HG02970 (cell line): Measurements from ENCODE around the gene USP46.
A peak's percentile ranks its signal among the peaks of the same experiment; 100 is the strongest.

ENCODE experiments used
- ATAC-seq: cut with Tn5 transposase; IDR thresholded peaks from one replicate; pipeline ENCODE4 v1.9.1; 2021; ENCODE audit warnings: mild to moderate bottlenecking, moderate library complexity, moderate number of reproducible peaks; ENCODE audit not compliant: unreplicated experiment, low FRiP score

The USP46 gene

DNA sequence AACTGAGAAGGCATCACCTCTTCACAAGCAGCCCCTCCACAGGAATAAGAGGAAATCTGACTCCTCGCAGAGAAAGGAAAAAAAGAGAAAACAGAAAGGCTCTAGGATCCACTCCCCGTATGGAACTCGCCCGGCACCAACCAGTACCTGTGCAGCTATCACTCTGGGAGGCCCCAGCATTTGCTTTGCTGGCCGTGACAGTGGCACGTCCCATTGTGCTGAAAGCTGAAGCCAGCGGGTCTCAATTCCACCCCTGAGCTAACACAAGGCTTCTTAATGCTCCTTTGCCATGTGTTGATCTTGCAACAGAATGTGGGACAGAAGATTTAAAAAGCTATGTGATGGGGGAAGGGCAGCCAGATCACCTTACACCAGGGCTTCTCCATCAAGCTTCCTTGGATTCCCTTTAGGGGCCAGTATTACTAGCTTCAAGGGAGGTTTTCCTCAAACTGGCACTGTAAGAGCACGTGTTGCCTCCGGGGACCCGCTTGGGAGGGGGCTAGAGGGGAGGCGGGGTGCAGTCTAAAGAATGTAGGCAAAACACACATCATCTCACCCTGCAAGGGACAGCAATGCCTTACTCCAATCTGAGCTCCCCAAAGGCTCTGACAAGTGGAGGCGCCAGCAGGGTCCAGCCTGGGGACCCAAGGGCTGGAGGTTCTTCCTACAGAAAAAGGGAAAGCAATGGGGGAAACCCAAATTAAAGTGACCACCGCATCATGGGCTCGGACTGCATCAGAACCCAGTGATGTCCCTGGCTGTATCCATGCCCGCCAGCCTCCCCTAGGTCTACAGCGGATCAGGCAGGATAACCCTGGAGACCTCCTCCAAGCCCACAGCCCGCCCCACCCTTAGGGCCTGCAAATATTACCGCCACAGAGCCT, 1.2 kb downstream of the USP46 start:
- no peak for ATAC-seq

DNA sequence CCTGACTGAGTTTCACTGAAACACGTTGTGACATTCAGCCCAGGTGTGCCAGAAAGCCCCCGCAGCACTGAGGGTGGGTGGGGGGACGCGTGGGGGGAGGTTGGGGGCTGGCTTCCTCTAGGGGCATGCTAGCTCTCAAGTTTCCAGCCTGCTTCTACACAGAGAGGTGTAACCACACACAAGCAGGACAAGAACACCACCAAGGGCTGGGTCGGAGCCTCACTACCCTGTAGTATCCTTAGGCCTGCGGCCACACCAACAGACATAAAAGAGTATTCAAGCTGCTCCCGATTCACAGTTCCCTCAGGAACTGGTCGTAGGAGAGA, 1.8 kb downstream of the USP46 start:
- ATAC-seq: no peak

DNA sequence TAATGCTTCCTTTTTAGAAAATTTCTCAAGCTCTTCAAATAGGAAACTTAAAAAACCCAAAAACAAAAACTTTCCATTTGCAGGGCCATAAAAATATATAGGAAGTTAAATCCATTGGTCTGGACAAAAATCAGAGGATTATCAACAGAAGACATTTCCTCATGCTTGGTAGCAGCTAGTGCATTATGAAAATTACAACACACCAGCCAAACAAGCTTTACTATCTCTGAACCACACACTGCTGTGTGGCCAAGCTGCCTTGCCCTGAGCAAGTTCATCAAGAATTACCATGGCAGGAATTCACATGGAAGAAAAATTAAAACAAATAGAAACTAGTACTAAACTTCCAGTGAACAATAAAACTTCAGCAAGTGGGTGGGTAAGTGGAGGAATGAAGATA, 3.6 kb downstream of the USP46 start:
- no peak for ATAC-seq

- ATAC-seq: no peak
Measured at GRCh38 chr4:52651996-52652672, 7.0 kb downstream of the USP46 start.

DNA sequence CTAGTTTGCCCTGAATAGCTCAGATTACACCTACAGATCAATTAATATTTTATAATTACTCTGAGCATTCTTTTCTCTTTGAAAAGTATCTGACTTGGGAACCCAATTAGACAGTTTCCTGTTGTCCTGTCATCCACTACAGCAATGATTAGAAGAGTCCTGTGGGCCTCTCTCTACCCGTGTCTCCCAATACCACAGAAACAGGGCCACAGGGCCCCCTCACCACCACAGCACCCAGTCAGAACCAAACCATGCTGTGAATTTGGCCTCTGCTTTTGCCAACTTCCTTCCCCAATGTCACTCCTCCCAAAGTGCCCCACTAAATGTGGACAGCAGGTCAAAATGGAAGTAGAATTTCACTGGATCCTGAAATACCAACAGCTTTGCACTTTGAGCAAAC, 10.3 kb downstream of the USP46 start:
- no peak for ATAC-seq

DNA sequence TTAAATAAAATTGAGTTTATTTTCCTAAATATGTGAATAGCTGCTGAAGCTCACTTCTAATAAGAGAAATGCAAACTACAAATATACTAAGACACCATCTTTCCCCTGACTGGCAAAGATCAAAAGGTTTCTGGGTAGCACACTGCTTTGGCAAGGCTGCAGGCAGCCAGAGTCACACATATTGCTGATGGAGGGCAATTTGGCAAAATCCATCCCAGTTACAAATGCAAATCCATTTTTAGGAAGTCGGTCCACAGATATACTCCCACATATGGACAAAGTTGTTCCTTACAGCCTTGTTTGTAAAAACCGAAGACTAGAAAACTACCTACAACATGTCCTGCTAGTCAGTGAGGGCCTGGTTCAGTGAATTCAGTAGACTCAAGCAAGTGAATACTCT, 12.4 kb downstream of the USP46 start:
- no peak for ATAC-seq

- no peak for ATAC-seq
Measured at GRCh38 chr4:52646096-52646495, 13.0 kb downstream of the USP46 start.

DNA sequence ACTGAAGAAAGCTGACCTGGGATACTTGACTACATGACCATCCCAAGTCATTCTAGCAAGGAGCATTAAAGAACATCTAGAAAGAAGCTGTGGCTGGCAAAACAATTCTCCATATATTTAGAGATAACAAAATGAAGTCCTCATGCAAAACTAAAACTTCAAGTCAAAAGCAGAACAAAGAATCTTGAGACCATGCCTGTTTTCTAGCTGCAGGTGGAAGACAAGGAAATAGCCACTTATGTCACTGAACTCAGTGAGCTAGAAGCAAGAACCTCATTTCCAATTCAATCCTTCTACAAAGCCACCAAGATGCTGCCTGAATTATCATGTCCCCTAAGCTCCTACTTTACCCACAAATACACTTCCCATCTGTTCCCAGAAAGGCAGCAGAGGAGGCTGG, 13.8 kb downstream of the USP46 start:
- no peak for ATAC-seq

GRCh38 chr4:52643785-52644244, 15.3 kb downstream of the USP46 start:
- peak; percentile 44 for ATAC-seq

DNA sequence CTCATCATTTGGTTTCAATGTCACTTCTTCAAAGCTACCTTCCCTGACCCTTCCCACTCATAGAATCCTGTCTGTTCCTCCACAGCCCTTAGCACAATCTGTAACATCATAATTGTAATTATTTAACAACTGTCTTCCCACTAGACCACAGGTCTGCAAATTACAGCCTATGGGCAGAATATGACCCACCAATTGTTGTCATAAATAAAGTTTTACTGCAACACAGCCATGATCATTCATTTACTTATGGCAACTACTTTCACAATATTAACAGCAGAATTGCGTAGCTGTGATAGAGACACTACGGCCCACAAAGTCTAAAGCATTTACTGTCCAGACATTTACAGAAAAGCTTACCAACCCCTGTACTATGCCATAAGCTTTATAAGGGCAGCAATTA, 15.9 kb downstream of the USP46 start:
- ATAC-seq: no peak

DNA sequence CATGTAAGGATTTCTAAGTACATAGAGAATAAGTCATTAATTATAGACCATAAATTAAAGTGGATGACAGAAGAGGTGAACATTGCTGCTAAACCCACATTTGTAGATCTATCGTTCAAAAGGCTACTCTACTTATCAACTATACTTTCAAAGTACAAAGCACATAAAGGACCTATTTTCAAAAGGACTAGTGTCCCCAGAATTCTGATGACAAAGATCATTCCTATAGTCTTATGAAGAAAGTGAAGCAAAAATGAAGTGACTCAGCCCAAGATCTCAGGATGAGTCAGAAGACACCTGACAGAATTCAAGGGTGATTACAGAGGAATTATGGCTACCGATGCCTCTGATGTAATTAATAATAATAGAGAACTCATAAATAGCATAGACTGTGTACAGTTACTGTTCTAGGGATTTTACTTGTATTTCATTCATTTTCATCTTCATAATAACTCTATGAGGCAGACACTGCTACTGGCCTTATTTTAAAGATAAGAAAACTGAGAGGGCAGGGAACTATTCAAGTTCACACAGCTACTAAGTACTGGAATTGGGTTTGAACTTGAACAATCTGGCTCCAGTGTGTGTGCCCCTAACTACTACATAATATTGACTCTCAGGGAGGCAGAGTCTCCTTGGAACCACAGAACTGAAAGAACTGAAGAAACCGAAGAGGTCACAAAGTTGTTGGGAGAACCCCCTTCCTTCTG, 17.1 kb downstream of the USP46 start:
- ATAC-seq: peak; percentile 55

GRCh38 chr4:52640808-52641565, 18.1 kb downstream of the USP46 start:
- ATAC-seq: no peak

DNA sequence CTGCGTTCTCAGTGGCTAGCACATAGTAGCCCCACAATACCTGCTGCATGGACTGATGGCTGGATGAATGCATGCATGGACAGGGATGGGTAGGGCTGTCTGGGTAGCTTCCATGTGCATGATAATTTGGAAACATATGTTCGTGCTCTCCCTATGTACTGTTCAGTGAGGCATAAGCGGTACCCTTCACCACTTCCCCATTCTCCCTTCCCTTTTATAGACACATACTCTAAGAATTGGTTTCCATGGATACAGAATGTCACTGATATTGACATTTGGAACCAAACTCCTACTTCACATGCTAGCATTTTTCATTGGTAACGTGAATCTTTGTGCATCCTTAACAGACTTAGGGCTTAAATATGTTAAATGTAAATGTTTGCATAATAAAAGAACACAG, 20.4 kb downstream of the USP46 start:
- ATAC-seq: no peak

- no peak for ATAC-seq
Measured at GRCh38 chr4:52637116-52637515, 22.0 kb downstream of the USP46 start.

DNA sequence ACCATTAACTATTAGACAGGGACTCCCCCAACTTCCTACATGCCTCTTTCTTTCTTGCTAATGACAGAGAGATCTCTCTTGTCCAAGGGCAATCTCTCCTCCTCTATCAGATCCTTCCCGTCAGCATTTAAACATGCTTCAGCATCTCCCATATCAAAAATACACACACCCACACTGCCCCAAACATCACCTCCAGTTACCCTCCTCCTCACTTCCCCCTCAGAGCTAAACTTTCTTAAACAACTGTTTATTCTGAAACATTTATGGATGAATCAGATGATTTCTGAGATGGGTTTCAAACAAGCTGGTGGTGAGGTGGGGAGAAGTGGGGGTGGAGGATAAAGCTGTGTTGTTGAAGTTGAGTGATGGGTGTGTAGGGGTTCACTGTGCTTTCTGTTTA, 23.5 kb downstream of the USP46 start:
- ATAC-seq: no peak

- ATAC-seq: no peak
Measured at GRCh38 chr4:52635130-52635529, 24.0 kb downstream of the USP46 start.

- ATAC-seq: no peak
Measured at GRCh38 chr4:52633846-52634245, 25.3 kb downstream of the USP46 start.

DNA sequence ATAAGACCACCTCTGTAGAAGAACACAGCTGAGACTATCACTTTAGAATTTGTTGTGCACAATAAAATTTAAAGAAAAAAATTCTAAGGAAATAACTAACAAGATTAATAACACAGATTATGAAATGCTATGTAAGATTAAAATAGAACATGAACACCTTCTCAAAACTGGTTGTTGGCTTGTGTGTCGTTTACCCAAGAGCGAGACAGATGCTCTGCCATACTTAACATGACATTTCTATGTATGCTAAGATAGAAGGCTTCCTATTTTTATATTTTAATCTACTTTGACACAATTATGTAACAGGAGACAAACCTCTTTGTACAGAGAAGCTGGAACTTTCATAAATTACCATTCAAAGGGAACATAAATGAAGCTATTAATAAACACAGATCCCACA, 30.1 kb downstream of the USP46 start:
- ATAC-seq: no peak

DNA sequence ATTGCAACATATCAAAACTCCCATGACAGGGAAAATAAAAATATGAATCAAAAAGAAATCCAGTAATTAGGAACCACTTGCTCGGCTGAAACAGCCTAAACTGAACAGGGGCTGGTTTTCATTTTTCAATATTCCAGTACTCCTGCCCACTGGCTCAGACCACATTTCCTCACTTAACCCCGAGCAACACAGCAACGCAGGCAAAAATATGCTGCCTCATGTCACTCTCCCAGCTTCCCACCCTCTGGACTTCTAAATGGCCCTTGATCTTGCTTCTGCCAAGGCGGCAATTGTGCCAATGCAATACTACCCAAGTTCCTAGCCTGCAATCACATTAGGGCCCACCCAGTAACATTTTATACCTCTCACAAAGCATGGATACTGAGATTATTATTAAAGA, 30.6 kb downstream of the USP46 start:
- no peak for ATAC-seq

DNA sequence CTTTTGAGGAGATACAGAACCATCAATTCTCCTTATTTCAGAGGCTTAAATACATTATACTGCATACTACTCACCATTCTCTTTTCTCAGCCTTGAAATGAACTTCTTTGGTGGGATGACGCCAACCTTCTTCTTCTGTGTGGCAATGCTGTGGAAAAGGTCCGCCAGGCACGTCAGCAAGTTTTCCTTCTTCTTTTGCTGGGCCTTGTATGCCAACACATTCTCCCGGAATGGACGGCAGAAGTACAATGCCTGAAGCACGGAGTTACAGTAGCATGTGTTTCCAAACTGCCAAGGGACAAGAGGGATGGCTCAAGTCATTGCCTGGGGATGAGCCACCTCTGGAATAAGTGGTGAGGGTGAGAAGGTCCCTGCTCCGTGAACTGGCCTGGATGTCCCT, 31.2 kb downstream of the USP46 start:
- ATAC-seq: no peak

GRCh38 chr4:52625216-52625615, 33.9 kb downstream of the USP46 start:
- no peak for ATAC-seq
